OCI-LY7 (cell line): ENCODE data around the gene CTNNA2. TPM values are rescaled to one million over a fixed set of nuclear protein-coding genes. Genes with fewer than 3 reads are reported as not detected.

ENCODE experiments used
- BruUV-seq: library from RNA; stranded (reverse); fragments of 400-500 nt; replicated peaks from 2 replicates; lab custom pipeline; 2021; lab: Mats Ljungman, UMichigan
- CTCF ChIA-PET: fragments of 300-600 bp; sonication (Branson Sonifier 250); formaldehyde crosslinking; loops from one replicate; lab custom pipeline; 2022; ENCODE audit warnings: antibody characterized with exemption; ENCODE audit not compliant: unreplicated experiment; lab: Charles Lee
- POLR2A ChIA-PET: fragments of 300-600 bp; sonication (Branson Sonifier 250); formaldehyde crosslinking; loops from one replicate; lab custom pipeline; 2022; ENCODE audit warnings: antibody characterized with exemption; lab: Charles Lee
- DNase-seq: peaks from one replicate; pipeline ENCODE4 v3.0.0-alpha.2; 2015; ENCODE audit warnings: low spot score
- H2AFZ ChIP-seq: fragments of 200-600 bp; sonication (generic), shearing (Covaris generic); 2 replicates; pipeline ENCODE4 v1.6.1; 2014; ENCODE audit warnings: mild to moderate bottlenecking, antibody characterized with exemption, low read length, moderate library complexity
- H3K27ac ChIP-seq: fragments of 200-600 bp; sonication (generic); 2 replicates; pipeline ENCODE4 v1.5.1; 2014; ENCODE audit warnings: mixed run types, low read depth, mild to moderate bottlenecking, moderate library complexity, low read length, inconsistent platforms; ENCODE audit not compliant: poor library complexity, severe bottlenecking
- H3K36me3 ChIP-seq: fragments of 200-600 bp; sonication (generic); 2 replicates; pipeline ENCODE4 v1.6.1; 2014; ENCODE audit warnings: mild to moderate bottlenecking, antibody characterized with exemption, low read length, moderate library complexity, mixed read lengths; ENCODE audit not compliant: insufficient read depth
- H3K4me1 ChIP-seq: fragments of 200-600 bp; sonication (generic); 2 replicates; pipeline ENCODE4 v1.5.1; 2014; ENCODE audit warnings: mild to moderate bottlenecking, low read length; ENCODE audit not compliant: insufficient read depth, poor library complexity, severe bottlenecking
- H3K4me2 ChIP-seq: fragments of 200-600 bp; sonication (generic); 2 replicates; pipeline ENCODE4 v1.6.1; 2014; ENCODE audit warnings: mild to moderate bottlenecking, low read length
- H3K4me3 ChIP-seq: fragments of 200-600 bp; sonication (generic); 2 replicates; pipeline ENCODE4 v1.5.1; 2014; ENCODE audit warnings: mild to moderate bottlenecking, low read depth, low read length; ENCODE audit not compliant: poor library complexity, severe bottlenecking
- H3K79me2 ChIP-seq: fragments of 200-600 bp; sonication (generic); 2 replicates; pipeline ENCODE4 v1.6.1; 2016; ENCODE audit warnings: low read depth, mild to moderate bottlenecking, low read length, moderate library complexity, mixed read lengths; ENCODE audit not compliant: insufficient read depth
- H3K9me2 ChIP-seq: fragments of 200-600 bp; sonication (generic); 2 replicates; pipeline ENCODE4 v1.6.1; 2016; ENCODE audit warnings: mild to moderate bottlenecking, low read length, mixed read lengths; ENCODE audit not compliant: insufficient read depth
- H3K9me3 ChIP-seq: fragments of 200-600 bp; sonication (generic); 2 replicates; pipeline ENCODE4 v1.6.1; 2014; ENCODE audit warnings: mild to moderate bottlenecking, mixed run types, low read length, mixed read lengths
- H4K20me1 ChIP-seq: fragments of 200-600 bp; sonication (generic); 2 replicates; pipeline ENCODE4 v1.6.1; 2014; ENCODE audit warnings: mild to moderate bottlenecking, antibody characterized with exemption, low read length, moderate library complexity, mixed read lengths; ENCODE audit not compliant: insufficient read depth
- CTCF ChIP-seq: fragments of 200-600 bp; sonication (generic); conservative IDR thresholded peaks from 2 replicates; pipeline ENCODE4 v1.5.1; 2014; ENCODE audit warnings: mild to moderate bottlenecking, antibody characterized with exemption, low read length, moderate library complexity, mixed read lengths
- EZH2phosphoT487 ChIP-seq: fragments of 200-600 bp; sonication (generic); IDR thresholded peaks from 2 replicates; pipeline ENCODE4 v1.6.1; 2018; ENCODE audit warnings: low read depth, borderline replicate concordance, mild to moderate bottlenecking, mixed run types, antibody characterized with exemption, low read length, moderate library complexity, mixed read lengths
- intact Hi-C: fragments of 100-400 bp; cut with micrococcal nuclease; formaldehyde crosslinking; loops from one replicate; pipeline ENCODE4 v1.10.0; 2022; ENCODE audit not compliant: unreplicated experiment
- total RNA-seq, 2 experiments: library from RNA; depleted of rRNA in 1 of 2; stranded (reverse); fragments of >200 nt in 1 of 2; shearing (Covaris generic) in 1 of 2; gene quantifications; 2 replicates each; pipeline ENCODE4 v1.2.3, GENCODE V29; 2014 to 2022

CTNNA2 gene
- total RNA-seq, 2 experiments from 2014 or later, result 0.19 to 2.7 TPM

- no TSS peak for BruUV-seq
- no peaks in the 10 kb centered on the region for H4K20me1 ChIP-seq
- H3K79me2 ChIP-seq, result no peaks in the 10 kb centered on the region
- H3K9me3 ChIP-seq, result no peaks in the 10 kb centered on the region
- H3K4me1 ChIP-seq, result no peaks in the 10 kb centered on the region
- no peak overlapping the region for H2AFZ ChIP-seq
- H3K9me2 ChIP-seq, result no peaks in the 10 kb centered on the region
- no peak overlapping the region for H3K4me3 ChIP-seq
- CTCF ChIA-PET, result no interaction called here
- no peak for TF ChIP-seq EZH2phosphoT487
- no peak for TF ChIP-seq CTCF
- H3K27ac ChIP-seq, result no peak overlapping the region
- POLR2A ChIA-PET, result interaction anchor here (0.6 kb wide), 1 partner anchor 670 kb away, joined by 3 read pairs; no protein-coding TSS in a partner anchor
- no peak for DNase-seq
- intact Hi-C loops, result no loop called here
- no peaks in the 10 kb centered on the region for H3K36me3 ChIP-seq
- H3K4me2 ChIP-seq, result no peak overlapping the region
Observed at GRCh38 chr2:79573895-79574674, 61.2 kb downstream of the CTNNA2 start.

GRCh38 chr2:79576451-79576850 lies 63.6 kb downstream of the CTNNA2 start:
- no peaks in the 10 kb centered on the region for H4K20me1 ChIP-seq
- DNase-seq, result no peak
- H3K4me1 ChIP-seq, result no peaks in the 10 kb centered on the region
- H3K9me2 ChIP-seq, result no peaks in the 10 kb centered on the region
- no TSS peak for BruUV-seq
- H3K79me2 ChIP-seq, result no peaks in the 10 kb centered on the region
- H3K4me2 ChIP-seq, result no peak overlapping the region
- no peak overlapping the region for H3K4me3 ChIP-seq
- no peak for TF ChIP-seq EZH2phosphoT487
- no peak for TF ChIP-seq CTCF
- H2AFZ ChIP-seq, result no peak overlapping the region
- no peaks in the 10 kb centered on the region for H3K9me3 ChIP-seq
- ChIA-PET POLR2A (no interaction called here), CTCF (no interaction called here)
- no peak overlapping the region for H3K27ac ChIP-seq
- intact Hi-C loops, result no loop called here
- H3K36me3 ChIP-seq, result no peaks in the 10 kb centered on the region

- BruUV-seq, result no TSS peak
- H4K20me1 ChIP-seq, result no peaks in the 10 kb centered on the region
- no peak for DNase-seq
- H3K9me3 ChIP-seq, result no peaks in the 10 kb centered on the region
- no peaks in the 10 kb centered on the region for H3K79me2 ChIP-seq
- H2AFZ ChIP-seq, result no peak overlapping the region
- no peaks in the 10 kb centered on the region for H3K36me3 ChIP-seq
- no peak overlapping the region for H3K4me2 ChIP-seq
- POLR2A ChIA-PET, result no interaction called here
- H3K9me2 ChIP-seq, result no peaks in the 10 kb centered on the region
- no peak overlapping the region for H3K27ac ChIP-seq
- H3K4me1 ChIP-seq, result no peaks in the 10 kb centered on the region
- TF ChIP-seq CTCF (no peak), EZH2phosphoT487 (no peak)
- intact Hi-C loops, result no loop called here
- CTCF ChIA-PET, result no interaction called here
- no peak overlapping the region for H3K4me3 ChIP-seq
Observed at GRCh38 chr2:79578952-79579351, 66.1 kb downstream of the CTNNA2 start.
